Panc1 (cell line): ENCODE results near the gene LGALS1. TPM values are rescaled to one million over a fixed set of nuclear protein-coding genes. Genes with fewer than 3 reads are reported as not detected.
A peak's percentile ranks its signal among the peaks of the same experiment; 100 is the strongest.

Experiments
- ATAC-seq: fragments of 200-7000 bp; cut with Tn5 transposase; 2 replicates; pipeline ENCODE4 v1.9.1; 2020; ENCODE audit warnings: mild to moderate bottlenecking, moderate library complexity
- BruUV-seq: library from RNA; stranded (reverse); fragments of 400-500 nt; replicated peaks from 2 replicates; lab custom pipeline; 2021; lab: Mats Ljungman, UMichigan
- CTCF ChIA-PET: fragments of 300-600 bp; sonication (Branson Sonifier 250); formaldehyde crosslinking; loops from one replicate; lab custom pipeline; 2022; ENCODE audit warnings: antibody characterized with exemption; lab: Charles Lee
- POLR2A ChIA-PET: fragments of 300-600 bp; sonication (Branson Sonifier 250); formaldehyde crosslinking; loops from one replicate; lab custom pipeline; 2022; ENCODE audit warnings: antibody characterized with exemption; lab: Charles Lee
- DNase-seq: peaks from one replicate; pipeline ENCODE4 v3.0.0-alpha.2; 2010; ENCODE audit warnings: low read depth, low spot score
- H3K27ac ChIP-seq: 2 replicates; pipeline ENCODE4 v1.5.1; 2011; ENCODE audit warnings: mild to moderate bottlenecking, low read length, inconsistent platforms
- H3K27me3 ChIP-seq: fragments of 200-500 bp; sonication (Bioruptor generic); 2 replicates; pipeline ENCODE4 v1.6.0; 2014; ENCODE audit warnings: low read length, inconsistent platforms; ENCODE audit not compliant: control insufficient read depth, insufficient read depth
- H3K36me3 ChIP-seq: fragments of 200-500 bp; sonication (Bioruptor generic); 2 replicates; pipeline ENCODE4 v1.5.1; 2014; ENCODE audit warnings: inconsistent platforms, mild to moderate bottlenecking, low read length, moderate library complexity; ENCODE audit not compliant: control insufficient read depth, insufficient read depth
- H3K4me1 ChIP-seq: 2 replicates; pipeline ENCODE4 v1.5.1; 2011; ENCODE audit warnings: inconsistent platforms, mild to moderate bottlenecking, low read length, moderate library complexity; ENCODE audit not compliant: control insufficient read depth, insufficient read depth
- H3K4me3 ChIP-seq, 2 experiments: 2 replicates each; pipeline ENCODE4 v1.5.1; 2011 to 2012; ENCODE audit warnings: low read depth in 2 of 2, low read length in 2 of 2, mild to moderate bottlenecking in 2 of 2, inconsistent platforms in 1 of 2, moderate library complexity in 1 of 2
- H3K9me3 ChIP-seq: fragments of 200-500 bp; sonication (Bioruptor generic); 2 replicates; pipeline ENCODE4 v1.5.1; 2014; ENCODE audit warnings: low read depth, mild to moderate bottlenecking, inconsistent platforms, low read length, moderate library complexity; ENCODE audit not compliant: control insufficient read depth, insufficient read depth
- POLR2AphosphoS5 ChIP-seq: IDR thresholded peaks from 2 replicates; pipeline ENCODE4 v1.6.1; 2012; ENCODE audit warnings: mild to moderate bottlenecking, low read depth, low read length, moderate library complexity
- SIN3A ChIP-seq: IDR thresholded peaks from 2 replicates; pipeline ENCODE4 v1.6.1; 2012; ENCODE audit warnings: low read depth, mild to moderate bottlenecking, low read length, moderate library complexity, borderline replicate concordance; ENCODE audit not compliant: insufficient read depth
- TCF7L2 ChIP-seq: IDR thresholded peaks from 2 replicates; pipeline ENCODE4 v1.6.1; 2011; ENCODE audit warnings: mild to moderate bottlenecking, low read depth, low read length, inconsistent platforms
- in situ Hi-C: cut with HindIII; loops from 2 replicates; pipeline ENCODE4 v1.10.0; 2016; ENCODE audit warnings: low sequenced_read_pairs, low pct_unique_long_range_greater_than_20kb
- intact Hi-C: fragments of 100-400 bp; cut with micrococcal nuclease; formaldehyde crosslinking; loops from one replicate; pipeline ENCODE4 v1.10.0; 2022; ENCODE audit not compliant: unreplicated experiment
- total RNA-seq: library from RNA; stranded (reverse); gene quantifications from one replicate; pipeline ENCODE4 v1.2.1, GENCODE V29; 2021; ENCODE audit not compliant: unreplicated experiment
- TF ChIP-seq, protein P1 (sequence below), 2 experiments: IDR thresholded peaks; 2 replicates each; pipeline ENCODE4 v1.6.1; 2011 to 2012; ENCODE audit warnings: low read depth in 2 of 2, control low read depth in 1 of 2, low read length in 1 of 2, mild to moderate bottlenecking in 1 of 2, moderate library complexity in 1 of 2; ENCODE audit not compliant: insufficient read depth in 1 of 2
- TF ChIP-seq, protein P2 (sequence below): fragments of 450-650 bp; IDR thresholded peaks from 2 replicates; pipeline ENCODE4 v1.5.1; 2017; ENCODE audit warnings: mild to moderate bottlenecking

The LGALS1 gene
- total RNA-seq, 1 experiment from 2014 or later, result 1,518 TPM

GRCh38 chr22:37633625-37634416, 41.6 kb upstream of the LGALS1 start:
- H3K4me1 ChIP-seq, result peaks cover 19% of the 10 kb centered on the region
- H3K9me3 ChIP-seq, result no peaks in the 10 kb centered on the region
- H3K36me3 ChIP-seq, result no peaks in the 10 kb centered on the region
- no peak overlapping the region for H3K4me3 ChIP-seq
- intact Hi-C loops (no loop called here), in situ Hi-C loops (no loop called here)
- ATAC-seq (peak; percentile 42), DNase-seq (no peak)
- POLR2A ChIA-PET, result no interaction called here
- CTCF ChIA-PET, result interaction anchor here (0.6 to 1.1 kb wide), 2 partner anchors 10 to 51 kb away, joined by 3 read pairs; no protein-coding TSS in a partner anchor
- TF ChIP-seq, protein P1, sequence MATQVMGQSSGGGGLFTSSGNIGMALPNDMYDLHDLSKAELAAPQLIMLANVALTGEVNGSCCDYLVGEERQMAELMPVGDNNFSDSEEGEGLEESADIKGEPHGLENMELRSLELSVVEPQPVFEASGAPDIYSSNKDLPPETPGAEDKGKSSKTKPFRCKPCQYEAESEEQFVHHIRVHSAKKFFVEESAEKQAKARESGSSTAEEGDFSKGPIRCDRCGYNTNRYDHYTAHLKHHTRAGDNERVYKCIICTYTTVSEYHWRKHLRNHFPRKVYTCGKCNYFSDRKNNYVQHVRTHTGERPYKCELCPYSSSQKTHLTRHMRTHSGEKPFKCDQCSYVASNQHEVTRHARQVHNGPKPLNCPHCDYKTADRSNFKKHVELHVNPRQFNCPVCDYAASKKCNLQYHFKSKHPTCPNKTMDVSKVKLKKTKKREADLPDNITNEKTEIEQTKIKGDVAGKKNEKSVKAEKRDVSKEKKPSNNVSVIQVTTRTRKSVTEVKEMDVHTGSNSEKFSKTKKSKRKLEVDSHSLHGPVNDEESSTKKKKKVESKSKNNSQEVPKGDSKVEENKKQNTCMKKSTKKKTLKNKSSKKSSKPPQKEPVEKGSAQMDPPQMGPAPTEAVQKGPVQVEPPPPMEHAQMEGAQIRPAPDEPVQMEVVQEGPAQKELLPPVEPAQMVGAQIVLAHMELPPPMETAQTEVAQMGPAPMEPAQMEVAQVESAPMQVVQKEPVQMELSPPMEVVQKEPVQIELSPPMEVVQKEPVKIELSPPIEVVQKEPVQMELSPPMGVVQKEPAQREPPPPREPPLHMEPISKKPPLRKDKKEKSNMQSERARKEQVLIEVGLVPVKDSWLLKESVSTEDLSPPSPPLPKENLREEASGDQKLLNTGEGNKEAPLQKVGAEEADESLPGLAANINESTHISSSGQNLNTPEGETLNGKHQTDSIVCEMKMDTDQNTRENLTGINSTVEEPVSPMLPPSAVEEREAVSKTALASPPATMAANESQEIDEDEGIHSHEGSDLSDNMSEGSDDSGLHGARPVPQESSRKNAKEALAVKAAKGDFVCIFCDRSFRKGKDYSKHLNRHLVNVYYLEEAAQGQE (IDR thresholded peaks at IDR 0.05; ENCODE audit: insufficient read depth in 1 of 2, low read depth in 2 of 2, low read length in 1 of 2), result no peak
- no peak for TF ChIP-seq TCF7L2
- TF ChIP-seq SIN3A, result no peak
- no peak for TF ChIP-seq POLR2AphosphoS5
- TF ChIP-seq, protein P2, sequence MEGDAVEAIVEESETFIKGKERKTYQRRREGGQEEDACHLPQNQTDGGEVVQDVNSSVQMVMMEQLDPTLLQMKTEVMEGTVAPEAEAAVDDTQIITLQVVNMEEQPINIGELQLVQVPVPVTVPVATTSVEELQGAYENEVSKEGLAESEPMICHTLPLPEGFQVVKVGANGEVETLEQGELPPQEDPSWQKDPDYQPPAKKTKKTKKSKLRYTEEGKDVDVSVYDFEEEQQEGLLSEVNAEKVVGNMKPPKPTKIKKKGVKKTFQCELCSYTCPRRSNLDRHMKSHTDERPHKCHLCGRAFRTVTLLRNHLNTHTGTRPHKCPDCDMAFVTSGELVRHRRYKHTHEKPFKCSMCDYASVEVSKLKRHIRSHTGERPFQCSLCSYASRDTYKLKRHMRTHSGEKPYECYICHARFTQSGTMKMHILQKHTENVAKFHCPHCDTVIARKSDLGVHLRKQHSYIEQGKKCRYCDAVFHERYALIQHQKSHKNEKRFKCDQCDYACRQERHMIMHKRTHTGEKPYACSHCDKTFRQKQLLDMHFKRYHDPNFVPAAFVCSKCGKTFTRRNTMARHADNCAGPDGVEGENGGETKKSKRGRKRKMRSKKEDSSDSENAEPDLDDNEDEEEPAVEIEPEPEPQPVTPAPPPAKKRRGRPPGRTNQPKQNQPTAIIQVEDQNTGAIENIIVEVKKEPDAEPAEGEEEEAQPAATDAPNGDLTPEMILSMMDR, result no peak; the same call in 1 of the 2 replicates
- 0 out of 2 replicates have a peak overlapping the region, but pooled peaks have one; percentile 39 for H3K27ac ChIP-seq
- H3K27me3 ChIP-seq, result no peaks in the 10 kb centered on the region
- no TSS peak for BruUV-seq

GRCh38 chr22:37634417-37634924, 41.0 kb upstream of the LGALS1 start:
- in situ Hi-C loops (no loop called here), intact Hi-C loops (no loop called here)
- ATAC-seq (no peak), DNase-seq (no peak)
- ChIA-PET POLR2A (no interaction called here), CTCF (interaction anchor here (0.6 to 1.1 kb wide), 3 partner anchors 9 to 51 kb away, joined by 3 read pairs; no protein-coding TSS in a partner anchor)
- Histone ChIP-seq H3K27me3 (no peaks in the 10 kb centered on the region), H3K9me3 (no peaks in the 10 kb centered on the region), H3K36me3 (no peaks in the 10 kb centered on the region), H3K27ac (0 out of 2 replicates have a peak overlapping the region, but pooled peaks have one; percentile 23), H3K4me3 (no peak overlapping the region), H3K4me1 (peaks cover 19% of the 10 kb centered on the region)
- TF ChIP-seq POLR2AphosphoS5, result no peak
- TF ChIP-seq, protein P2, result peak; percentile 37; the same call in 1 of the 2 replicates
- no TSS peak for BruUV-seq
